ENCODE data around the gene KCTD17. TPM values are rescaled to one million over a fixed set of nuclear protein-coding genes. Genes with fewer than 3 reads are reported as not detected.

KCTD17 gene
- total RNA-seq (10 to 100 TPM; 22.5 to 35.5 TPM), polyA plus RNA-seq (ENCODE audit: insufficient read length in 2 of 2) (10 to 100 TPM; 82.6 to 84.2 TPM)
- long read RNA-seq, donor 1, transcript KCTD17-209 (6 exons, 1,502 nt) = major isoform, 15 of 24 reads
- long read RNA-seq, donor 1, transcript KCTD17-208 (5 exons, 546 nt) = minor isoform, 6 of 24 reads
- long read RNA-seq, donor 1, partial matches to known transcripts = 0 of 24 reads
- long read RNA-seq, donor 1, other reads (novel, unspliced or antisense) = 0 of 24 reads
- long read RNA-seq, donor 2, transcript KCTD17-209 (6 exons, 1,502 nt) = major isoform, 5 of 10 reads
- long read RNA-seq, donor 2, partial matches to known transcripts = 0 of 10 reads
- long read RNA-seq, donor 2, other reads (novel, unspliced or antisense) = 0 of 10 reads
- long read RNA-seq, donor 3, transcript KCTD17-209 (6 exons, 1,502 nt) = major isoform, 7 of 13 reads
- long read RNA-seq, donor 3, partial matches to known transcripts = 0 of 13 reads
- long read RNA-seq, donor 3, other reads (novel, unspliced or antisense) = 0 of 13 reads
- long read RNA-seq, donor 4, partial matches to known transcripts = 0 of 4 reads
- long read RNA-seq, donor 4, other reads (novel, unspliced or antisense) = 0 of 4 reads

GRCh38 chr22:37051391-37052385, at the start of gene KCTD17:
KCTD17 (plus strand) TSS chr22:37051742; CDS start chr22:37051761, 19 bp downstream.
- under 1% methylated on average over 80 of the region's 89 CpGs for WGBS (ENCODE audit: insufficient coverage)
- peaks cover 42% of the 10 kb centered on the region for H3K36me3 ChIP-seq (ENCODE audit: control insufficient read depth, insufficient read depth, low read length)
- no peak within 1 kb of the TSS for H3K27ac ChIP-seq (ENCODE audit: low read depth, low read length)
- H3K4me3 ChIP-seq (ENCODE audit: low read depth, low read length) = peak within 1 kb of the TSS; percentile 66
- no peaks in the 10 kb centered on the region for H3K9me3 ChIP-seq (ENCODE audit: control insufficient read depth, insufficient read depth, low read length)
- DNase-seq (ENCODE audit: low read depth in 4 of 6, low spot score in 6 of 6) = peak in 5 of 6 donors; percentile 50 to 93 (median 61)
- no peaks in the 10 kb centered on the region for H3K27me3 ChIP-seq (ENCODE audit: control insufficient read depth, insufficient read depth, low read length)
- peaks cover 21% of the 10 kb centered on the region for H3K4me1 ChIP-seq (ENCODE audit: control insufficient read depth, insufficient read depth, low read length)

GRCh38 chr22:37001826-37002225, 49.7 kb upstream of the KCTD17 start:
- no peaks in the 10 kb centered on the region for H3K9me3 ChIP-seq (ENCODE audit: control insufficient read depth, insufficient read depth, low read length)
- no peak overlapping the region for H3K27ac ChIP-seq (ENCODE audit: low read depth, low read length)
- no peak for DNase-seq (ENCODE audit: low read depth in 4 of 6, low spot score in 6 of 6)
- no peaks in the 10 kb centered on the region for H3K4me1 ChIP-seq (ENCODE audit: control insufficient read depth, insufficient read depth, low read length)
- no peak overlapping the region for H3K4me3 ChIP-seq (ENCODE audit: low read depth, low read length)
- no peaks in the 10 kb centered on the region for H3K36me3 ChIP-seq (ENCODE audit: control insufficient read depth, insufficient read depth, low read length)
- WGBS (ENCODE audit: insufficient coverage) = 73% methylated on average over 10 of the region's 12 CpGs
- H3K27me3 ChIP-seq (ENCODE audit: control insufficient read depth, insufficient read depth, low read length) = no peaks in the 10 kb centered on the region

GRCh38 chr22:37002633-37003032, 48.9 kb upstream of the KCTD17 start:
- Histone ChIP-seq H3K4me3 (ENCODE audit: low read depth, low read length) (no peak overlapping the region), H3K9me3 (ENCODE audit: control insufficient read depth, insufficient read depth, low read length) (no peaks in the 10 kb centered on the region), H3K27ac (ENCODE audit: low read depth, low read length) (no peak overlapping the region), H3K4me1 (ENCODE audit: control insufficient read depth, insufficient read depth, low read length) (no peaks in the 10 kb centered on the region), H3K27me3 (ENCODE audit: control insufficient read depth, insufficient read depth, low read length) (no peaks in the 10 kb centered on the region), H3K36me3 (ENCODE audit: control insufficient read depth, insufficient read depth, low read length) (no peaks in the 10 kb centered on the region)
- WGBS (ENCODE audit: insufficient coverage) = 70% methylated on average over 3 of the region's 7 CpGs
- peak in 1 of 6 donors; percentile 59 for DNase-seq (ENCODE audit: low read depth in 4 of 6, low spot score in 6 of 6)

- peaks cover 9% of the 10 kb centered on the region for H3K4me1 ChIP-seq (ENCODE audit: control insufficient read depth, insufficient read depth, low read length)
- peaks cover 7% of the 10 kb centered on the region for H3K36me3 ChIP-seq (ENCODE audit: control insufficient read depth, insufficient read depth, low read length)
- DNase-seq (ENCODE audit: low read depth in 4 of 6, low spot score in 6 of 6) = no peak
- H3K27ac ChIP-seq (ENCODE audit: low read depth, low read length) = no peak overlapping the region
- no peaks in the 10 kb centered on the region for H3K9me3 ChIP-seq (ENCODE audit: control insufficient read depth, insufficient read depth, low read length)
- WGBS (ENCODE audit: insufficient coverage) = 0% methylated on average over 1 of the region's 2 CpGs
- no peaks in the 10 kb centered on the region for H3K27me3 ChIP-seq (ENCODE audit: control insufficient read depth, insufficient read depth, low read length)
- no peak overlapping the region for H3K4me3 ChIP-seq (ENCODE audit: low read depth, low read length)
Measured at GRCh38 chr22:37007651-37008050, 43.9 kb upstream of the KCTD17 start.

GRCh38 chr22:37008365-37008764, 43.2 kb upstream of the KCTD17 start:
- peaks cover 7% of the 10 kb centered on the region for H3K36me3 ChIP-seq (ENCODE audit: control insufficient read depth, insufficient read depth, low read length)
- no peaks in the 10 kb centered on the region for H3K27me3 ChIP-seq (ENCODE audit: control insufficient read depth, insufficient read depth, low read length)
- H3K4me1 ChIP-seq (ENCODE audit: control insufficient read depth, insufficient read depth, low read length) = peaks cover 12% of the 10 kb centered on the region
- WGBS (ENCODE audit: insufficient coverage) = no CpG with 5 or more reads among the region's 2 CpGs
- H3K27ac ChIP-seq (ENCODE audit: low read depth, low read length) = no peak overlapping the region
- no peak for DNase-seq (ENCODE audit: low read depth in 4 of 6, low spot score in 6 of 6)
- H3K9me3 ChIP-seq (ENCODE audit: control insufficient read depth, insufficient read depth, low read length) = no peaks in the 10 kb centered on the region
- H3K4me3 ChIP-seq (ENCODE audit: low read depth, low read length) = no peak overlapping the region

- no peak overlapping the region for H3K27ac ChIP-seq (ENCODE audit: low read depth, low read length)
- H3K4me1 ChIP-seq (ENCODE audit: control insufficient read depth, insufficient read depth, low read length) = peaks cover 19% of the 10 kb centered on the region
- H3K4me3 ChIP-seq (ENCODE audit: low read depth, low read length) = no peak overlapping the region
- H3K9me3 ChIP-seq (ENCODE audit: control insufficient read depth, insufficient read depth, low read length) = no peaks in the 10 kb centered on the region
- peaks cover 7% of the 10 kb centered on the region for H3K36me3 ChIP-seq (ENCODE audit: control insufficient read depth, insufficient read depth, low read length)
- 95% methylated on average over 2 of the region's 2 CpGs for WGBS (ENCODE audit: insufficient coverage)
- no peaks in the 10 kb centered on the region for H3K27me3 ChIP-seq (ENCODE audit: control insufficient read depth, insufficient read depth, low read length)
- DNase-seq (ENCODE audit: low read depth in 4 of 6, low spot score in 6 of 6) = no peak
Measured at GRCh38 chr22:37009490-37009889, 42.1 kb upstream of the KCTD17 start.

GRCh38 chr22:37010174-37010573, 41.4 kb upstream of the KCTD17 start:
- no peak overlapping the region for H3K4me3 ChIP-seq (ENCODE audit: low read depth, low read length)
- no peaks in the 10 kb centered on the region for H3K9me3 ChIP-seq (ENCODE audit: control insufficient read depth, insufficient read depth, low read length)
- peaks cover 7% of the 10 kb centered on the region for H3K36me3 ChIP-seq (ENCODE audit: control insufficient read depth, insufficient read depth, low read length)
- no peak for DNase-seq (ENCODE audit: low read depth in 4 of 6, low spot score in 6 of 6)
- H3K27ac ChIP-seq (ENCODE audit: low read depth, low read length) = no peak overlapping the region
- H3K4me1 ChIP-seq (ENCODE audit: control insufficient read depth, insufficient read depth, low read length) = peaks cover 24% of the 10 kb centered on the region
- 92% methylated on average over 4 of the region's 4 CpGs for WGBS (ENCODE audit: insufficient coverage)
- H3K27me3 ChIP-seq (ENCODE audit: control insufficient read depth, insufficient read depth, low read length) = no peaks in the 10 kb centered on the region

- peaks cover 7% of the 10 kb centered on the region for H3K36me3 ChIP-seq (ENCODE audit: control insufficient read depth, insufficient read depth, low read length)
- H3K27me3 ChIP-seq (ENCODE audit: control insufficient read depth, insufficient read depth, low read length) = no peaks in the 10 kb centered on the region
- no peak overlapping the region for H3K4me3 ChIP-seq (ENCODE audit: low read depth, low read length)
- no peak for DNase-seq (ENCODE audit: low read depth in 4 of 6, low spot score in 6 of 6)
- peaks cover 24% of the 10 kb centered on the region for H3K4me1 ChIP-seq (ENCODE audit: control insufficient read depth, insufficient read depth, low read length)
- H3K27ac ChIP-seq (ENCODE audit: low read depth, low read length) = no peak overlapping the region
- WGBS (ENCODE audit: insufficient coverage) = 93% methylated on average over 20 of the region's 20 CpGs
- no peaks in the 10 kb centered on the region for H3K9me3 ChIP-seq (ENCODE audit: control insufficient read depth, insufficient read depth, low read length)
Measured at GRCh38 chr22:37010976-37011375, 40.6 kb upstream of the KCTD17 start.

- WGBS (ENCODE audit: insufficient coverage) = 88% methylated on average over 1 of the region's 3 CpGs
- no peak overlapping the region for H3K4me3 ChIP-seq (ENCODE audit: low read depth, low read length)
- H3K27ac ChIP-seq (ENCODE audit: low read depth, low read length) = no peak overlapping the region
- peaks cover 10% of the 10 kb centered on the region for H3K36me3 ChIP-seq (ENCODE audit: control insufficient read depth, insufficient read depth, low read length)
- no peak for DNase-seq (ENCODE audit: low read depth in 4 of 6, low spot score in 6 of 6)
- H3K27me3 ChIP-seq (ENCODE audit: control insufficient read depth, insufficient read depth, low read length) = no peaks in the 10 kb centered on the region
- H3K4me1 ChIP-seq (ENCODE audit: control insufficient read depth, insufficient read depth, low read length) = peaks cover 25% of the 10 kb centered on the region
- H3K9me3 ChIP-seq (ENCODE audit: control insufficient read depth, insufficient read depth, low read length) = no peaks in the 10 kb centered on the region
Measured at GRCh38 chr22:37011472-37011871, 40.1 kb upstream of the KCTD17 start.

Measured in spinal cord (tissue), 10 donors.